Mucosa of descending colon (tissue), 3 donors: ENCODE data around the gene YIF1A. TPM values are rescaled to one million over a fixed set of nuclear protein-coding genes. Genes with fewer than 3 reads are reported as not detected.
A peak's percentile ranks its signal among the peaks of the same experiment; 100 is the strongest.
"Not testable (repeated sequence)": the region's sequence is repeated elsewhere in the genome, so short reads cannot be mapped to it uniquely, and the experiment has no call there.

Source experiments
- ATAC-seq: fragments of 200-7000 bp; cut with Tn5 transposase; one replicate; pipeline ENCODE4 v1.9.1; 2020; ENCODE audit warnings: mild to moderate bottlenecking, moderate library complexity
- DNase-seq, 3 donors: peaks; one replicate each; pipeline ENCODE4 v3.0.0-alpha.2; 2020
- H3K36me3 ChIP-seq: fragments of 200-600 bp; one replicate; pipeline ENCODE4 v1.8.0; 2021; ENCODE audit warnings: low read depth, mild to moderate bottlenecking
- H3K4me1 ChIP-seq: fragments of 200-600 bp; one replicate; pipeline ENCODE4 v1.8.0; 2021; ENCODE audit warnings: low read depth, mild to moderate bottlenecking
- H3K4me3 ChIP-seq: fragments of 200-600 bp; one replicate; pipeline ENCODE4 v1.8.0; 2021; ENCODE audit warnings: mild to moderate bottlenecking
- H3K9me3 ChIP-seq: fragments of 200-600 bp; one replicate; pipeline ENCODE4 v1.8.0; 2021; ENCODE audit warnings: mild to moderate bottlenecking
- CTCF ChIP-seq: fragments of 200-600 bp; IDR thresholded peaks from one replicate; pipeline ENCODE4 v1.8.0; 2022; ENCODE audit warnings: antibody characterized with exemption, mild to moderate bottlenecking
- intact Hi-C, 2 donors: fragments of 100-400 bp; cut with DNase I in 1 of 2; cut with micrococcal nuclease in 1 of 2; formaldehyde crosslinking; loops; one replicate each; pipeline versions ENCODE4 v1.11.0 to v1.11.1; 2022; cut with DNase I, micrococcal nuclease
- total RNA-seq, 3 donors: library from RNA; stranded (reverse); fragmentation: NEBNext Ultra II Directional in 2 of 3; extraction: Animal tissue kit (Norgen Biotek cat#: 25700) in 2 of 3; gene quantifications; one replicate each; pipeline versions ENCODE4 v1.2.1 to v1.2.4, GENCODE V29; 2021 to 2023
- donor health status: DM: no; HTN: no; CAD: no; lungs with moderate emphysema.
- donor health status: DM: no; HTN: no; CAD: no.
- donor health status: DM: no; HTN: yes; CAD: no.

The YIF1A gene
- total RNA-seq, 3 donors from 2014 or later, result 66.1 to 93.5 (median 77.9) TPM

- Histone ChIP-seq H3K36me3 (no peaks in the 10 kb centered on the region), H3K4me3 (no peak overlapping the region), H3K4me1 (peaks cover 6% of the 10 kb centered on the region), H3K9me3 (no peaks in the 10 kb centered on the region)
- no peak for TF ChIP-seq CTCF
- ATAC-seq (peak; percentile 6), DNase-seq (peak in 1 of 3 donors; percentile 64)
- intact Hi-C loops, result no loop called here
Observed at GRCh38 chr11:66322732-66323427, 33.9 kb upstream of the YIF1A start.

GRCh38 chr11:66321606-66322005 is 32.7 kb upstream of the YIF1A start:
- peaks cover 5% of the 10 kb centered on the region for H3K4me1 ChIP-seq
- ATAC-seq, result no peak
- no peaks in the 10 kb centered on the region for H3K9me3 ChIP-seq
- no peak for DNase-seq
- no peak for TF ChIP-seq CTCF
- H3K36me3 ChIP-seq, result no peaks in the 10 kb centered on the region
- intact Hi-C loops, result no loop called here
- H3K4me3 ChIP-seq, result no peak overlapping the region

GRCh38 chr11:66320748-66321147 is 31.8 kb upstream of the YIF1A start:
- H3K4me1 ChIP-seq, H3K4me3 ChIP-seq, intact Hi-C loops, DNase-seq, ATAC-seq, H3K36me3 ChIP-seq, H3K9me3 ChIP-seq: not testable (repeated sequence)

- H3K4me3 ChIP-seq, H3K9me3 ChIP-seq, ATAC-seq, DNase-seq, H3K4me1 ChIP-seq, H3K36me3 ChIP-seq, intact Hi-C loops: not testable (repeated sequence)
Observed at GRCh38 chr11:66320289-66320688, 31.3 kb upstream of the YIF1A start.

GRCh38 chr11:66318600-66318970 is 29.6 kb upstream of the YIF1A start:
- Histone ChIP-seq H3K4me1 (peaks cover 5% of the 10 kb centered on the region), H3K36me3 (no peaks in the 10 kb centered on the region), H3K9me3 (no peaks in the 10 kb centered on the region), H3K4me3 (no peak overlapping the region)
- no peak for ATAC-seq
- no peak for DNase-seq
- intact Hi-C loops, result loop anchor here in 1 of 2 donors (10.0 kb wide), 1 partner anchor 66 kb away; no protein-coding TSS in a partner anchor
- TF ChIP-seq CTCF, result no peak

- peaks cover 11% of the 10 kb centered on the region for H3K4me1 ChIP-seq
- DNase-seq (peak in 2 of 3 donors; percentile 59 to 85), ATAC-seq (peak; percentile 54)
- H3K36me3 ChIP-seq, result no peaks in the 10 kb centered on the region
- no peak for TF ChIP-seq CTCF
- H3K9me3 ChIP-seq, result no peaks in the 10 kb centered on the region
- H3K4me3 ChIP-seq, result no peak overlapping the region
- intact Hi-C loops, result loop anchor here in 1 of 2 donors (10.0 kb wide), 1 partner anchor 67 kb away; no protein-coding TSS in a partner anchor
Observed at GRCh38 chr11:66317723-66318599, 29.0 kb upstream of the YIF1A start.
